Fibroblast of pulmonary artery (primary cell): ENCODE data around the gene KRTAP10-2.
"Not testable (repeated sequence)": the region's sequence is repeated elsewhere in the genome, so short reads cannot be mapped to it uniquely, and the experiment has no call there.

Experiments used
- DNase-seq: peaks from one replicate; pipeline ENCODE4 v3.0.0-alpha.2; 2010; ENCODE audit warnings: low read depth
- H3K4me3 ChIP-seq: replicated peaks from 2 replicates; pipeline ENCODE4 v1.5.1; 2011; ENCODE audit warnings: low read depth, mild to moderate bottlenecking, control low read depth, low read length, moderate library complexity
- TF ChIP-seq, protein P1 (sequence below): IDR thresholded peaks from 2 replicates; pipeline ENCODE4 v1.5.1; 2011; ENCODE audit warnings: mild to moderate bottlenecking, control low read depth, low read length, inconsistent platforms; ENCODE audit errors: missing control alignments

The KRTAP10-2 gene

DNA sequence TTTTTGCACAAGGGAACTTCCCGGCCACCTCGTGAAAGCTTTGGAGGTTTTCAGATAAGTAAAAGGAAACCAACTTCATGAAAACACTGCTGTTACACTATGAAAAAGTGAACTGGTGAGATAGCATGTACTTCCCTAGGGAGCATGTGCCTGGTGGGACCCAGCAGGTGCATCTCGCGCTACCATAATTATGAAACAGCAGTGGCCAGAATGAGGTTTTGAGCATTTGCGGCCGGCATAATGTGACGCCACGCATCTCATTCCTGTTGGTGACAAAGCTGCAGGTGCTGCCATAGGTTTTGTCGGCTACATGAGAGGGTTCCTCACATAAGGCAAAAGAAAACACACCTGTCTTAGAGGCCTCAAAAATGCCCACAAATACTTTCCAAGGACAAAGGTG, 5.6 kb upstream of the KRTAP10-2 start:
- TF ChIP-seq, protein P1, sequence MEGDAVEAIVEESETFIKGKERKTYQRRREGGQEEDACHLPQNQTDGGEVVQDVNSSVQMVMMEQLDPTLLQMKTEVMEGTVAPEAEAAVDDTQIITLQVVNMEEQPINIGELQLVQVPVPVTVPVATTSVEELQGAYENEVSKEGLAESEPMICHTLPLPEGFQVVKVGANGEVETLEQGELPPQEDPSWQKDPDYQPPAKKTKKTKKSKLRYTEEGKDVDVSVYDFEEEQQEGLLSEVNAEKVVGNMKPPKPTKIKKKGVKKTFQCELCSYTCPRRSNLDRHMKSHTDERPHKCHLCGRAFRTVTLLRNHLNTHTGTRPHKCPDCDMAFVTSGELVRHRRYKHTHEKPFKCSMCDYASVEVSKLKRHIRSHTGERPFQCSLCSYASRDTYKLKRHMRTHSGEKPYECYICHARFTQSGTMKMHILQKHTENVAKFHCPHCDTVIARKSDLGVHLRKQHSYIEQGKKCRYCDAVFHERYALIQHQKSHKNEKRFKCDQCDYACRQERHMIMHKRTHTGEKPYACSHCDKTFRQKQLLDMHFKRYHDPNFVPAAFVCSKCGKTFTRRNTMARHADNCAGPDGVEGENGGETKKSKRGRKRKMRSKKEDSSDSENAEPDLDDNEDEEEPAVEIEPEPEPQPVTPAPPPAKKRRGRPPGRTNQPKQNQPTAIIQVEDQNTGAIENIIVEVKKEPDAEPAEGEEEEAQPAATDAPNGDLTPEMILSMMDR, result no peak
- no peak overlapping the region for H3K4me3 ChIP-seq
- no peak for DNase-seq

DNA sequence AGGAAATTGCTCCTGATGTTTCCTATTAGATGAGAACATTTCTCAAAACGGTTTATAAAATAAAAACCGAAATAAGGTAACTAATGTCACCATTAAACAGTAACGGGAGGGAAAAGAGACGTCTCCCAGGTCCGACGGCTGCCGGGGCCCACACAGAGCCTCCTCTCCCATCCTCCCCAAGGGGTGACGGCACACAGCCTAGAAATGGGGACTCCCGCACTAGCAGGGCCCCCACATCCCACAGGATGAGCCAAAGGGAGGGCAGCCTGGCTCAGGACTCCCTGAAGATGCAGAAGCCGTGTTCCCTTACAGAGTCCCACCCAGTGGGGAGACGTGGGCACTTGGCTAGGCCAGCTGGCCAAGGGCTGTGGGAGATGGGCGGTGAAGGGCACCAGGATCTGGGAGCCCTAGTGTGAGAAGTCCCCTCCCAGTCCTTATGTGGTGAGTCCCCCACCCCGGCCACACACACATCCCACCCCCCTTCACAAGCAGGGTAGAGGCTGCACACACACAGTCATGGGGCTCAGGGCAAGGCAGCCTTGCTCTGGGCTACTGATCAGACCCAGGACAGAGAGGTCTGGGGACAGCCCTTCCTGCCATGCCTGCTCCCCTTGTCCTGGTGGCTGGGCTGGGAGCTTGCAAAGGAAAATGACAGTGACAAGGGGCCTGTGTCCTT, 4.0 kb upstream of the KRTAP10-2 start:
- TF ChIP-seq, protein P1, result no peak
- DNase-seq, result no peak
- no peak overlapping the region for H3K4me3 ChIP-seq

DNA sequence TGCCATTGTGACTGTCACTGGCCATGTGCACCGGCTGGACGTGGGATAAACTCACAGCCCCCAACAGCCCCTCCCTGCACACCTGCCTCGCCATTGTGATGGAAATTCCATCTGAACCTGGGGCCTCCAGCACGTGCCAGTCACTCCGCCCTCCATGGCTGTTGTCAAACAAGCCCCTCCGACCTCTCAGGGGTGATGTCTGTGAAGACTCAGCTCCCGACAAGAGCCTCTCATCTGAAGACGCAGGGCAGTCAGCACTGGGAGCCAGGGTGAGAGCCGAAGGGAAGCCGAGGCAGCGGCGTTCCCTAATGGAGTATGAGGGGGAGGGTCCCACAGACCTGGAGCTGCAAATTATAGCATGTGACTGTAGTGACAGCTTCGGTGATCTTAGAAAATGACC, 1.4 kb upstream of the KRTAP10-2 start:
- no peak overlapping the region for H3K4me3 ChIP-seq
- TF ChIP-seq, protein P1, result no peak
- no peak for DNase-seq

DNA sequence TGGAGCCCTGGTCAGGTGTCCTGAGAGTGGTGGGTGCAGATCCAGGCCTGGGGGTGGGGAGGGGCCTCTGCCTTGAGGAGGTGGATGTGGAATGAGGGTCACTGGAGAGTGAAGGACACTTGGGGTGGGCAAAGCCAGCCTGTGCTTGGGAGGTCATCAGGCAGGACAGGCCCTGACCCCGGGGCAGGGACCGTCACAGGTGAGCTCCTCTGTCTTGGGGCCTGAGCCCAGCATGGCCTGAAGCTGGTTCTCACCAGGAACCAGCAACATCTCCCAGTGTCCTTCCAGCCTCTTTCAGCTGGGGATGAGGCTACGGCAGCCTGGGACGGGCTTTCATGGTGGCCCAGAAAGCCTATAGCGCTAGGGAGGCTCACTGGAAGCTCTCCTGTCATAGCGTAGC, 831 bp upstream of the KRTAP10-2 start:
- TF ChIP-seq, protein P1, result no peak
- no peak overlapping the region for H3K4me3 ChIP-seq
- no peak for DNase-seq

DNA sequence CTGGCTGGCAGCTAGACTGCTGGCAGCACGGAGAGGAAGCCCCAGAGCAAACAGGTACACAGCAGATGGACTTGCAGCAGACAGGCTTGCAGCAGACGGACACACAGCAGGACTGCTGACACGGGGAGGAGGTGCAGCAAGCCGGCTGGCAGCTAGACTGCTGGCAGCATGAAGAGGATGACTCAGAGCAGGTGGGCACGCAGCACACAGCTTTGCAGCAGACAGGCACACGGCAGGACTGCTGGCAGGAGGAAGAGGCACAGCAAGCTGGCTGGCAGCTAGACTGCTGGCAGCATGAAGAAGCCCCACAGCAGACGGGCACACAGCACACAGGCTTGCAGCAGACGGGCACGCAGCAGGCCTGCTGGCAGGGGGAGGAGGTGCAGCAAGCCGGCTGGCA, 498 bp downstream of the KRTAP10-2 start:
- no peak for DNase-seq
- TF ChIP-seq, protein P1, result no peak
- no peak overlapping the region for H3K4me3 ChIP-seq

DNA sequence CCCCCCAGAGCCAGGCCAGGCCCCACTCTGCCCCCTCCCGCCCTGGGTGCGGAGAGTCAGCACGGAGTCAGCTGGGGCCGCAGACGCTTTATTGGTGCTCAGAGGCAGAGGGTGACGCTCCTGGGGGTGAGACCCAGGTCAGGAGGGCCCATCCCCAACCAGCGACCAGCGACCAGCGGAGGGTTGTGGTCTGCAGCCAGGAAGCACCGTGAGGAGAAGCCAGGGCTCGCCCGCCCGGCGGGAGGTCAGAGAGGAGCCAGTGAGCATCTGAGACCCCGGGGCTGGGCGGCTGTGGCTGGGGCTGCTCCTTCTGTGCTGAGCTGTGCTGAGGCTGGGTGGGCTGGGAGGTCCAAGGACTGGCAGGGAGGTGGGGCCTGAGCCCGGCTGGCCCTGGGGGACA, 1.0 kb downstream of the KRTAP10-2 start:
- DNase-seq, H3K4me3 ChIP-seq: not testable (repeated sequence)

DNA sequence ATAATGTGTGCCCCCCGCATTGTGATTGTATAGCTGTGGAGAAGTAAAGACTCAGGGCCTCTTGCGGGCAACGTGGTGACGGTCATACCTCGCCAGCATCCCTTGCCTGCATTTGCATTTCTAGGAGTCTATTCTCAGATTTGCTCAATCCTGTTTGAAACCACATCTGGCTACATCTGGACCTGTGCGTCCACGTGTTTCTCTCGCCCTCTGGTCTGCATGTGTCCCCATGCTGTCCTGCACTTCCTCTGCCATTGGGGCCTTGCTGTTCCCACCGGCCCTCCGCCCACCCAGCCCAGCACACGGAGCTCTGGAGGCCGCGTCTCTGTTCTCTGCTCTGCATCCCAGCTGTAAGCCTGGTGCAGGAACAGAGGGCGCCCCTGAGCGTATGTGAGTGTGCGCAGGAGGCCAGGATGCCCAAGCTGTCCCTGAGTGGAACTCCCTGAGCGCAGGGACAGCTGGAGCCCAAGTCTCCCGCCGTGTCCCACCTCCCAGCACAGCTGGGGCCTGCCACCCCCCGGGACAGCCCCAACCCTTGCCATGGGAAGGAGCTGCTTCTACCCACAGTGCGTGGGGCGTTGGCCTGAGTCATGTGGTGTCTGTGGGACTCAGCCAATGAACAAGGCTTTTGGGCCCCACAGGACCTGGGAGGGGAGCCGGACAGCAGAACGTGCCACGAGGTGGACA, 1.6 kb downstream of the KRTAP10-2 start:
- TF ChIP-seq, protein P1, result no peak

More for the DNA sequence above, 1.6 kb downstream of the KRTAP10-2 start:
- H3K4me3 ChIP-seq, result no peak overlapping the region
- no peak for DNase-seq
